Astrocyte of the spinal cord (primary cell): ENCODE data around the gene PXN.
A peak's percentile ranks its signal among the peaks of the same experiment; 100 is the strongest.

Source experiments
- DNase-seq: peaks from one replicate; pipeline ENCODE4 v3.0.0; 2011; ENCODE audit warnings: low read depth, low spot score
- H3K4me3 ChIP-seq: 2 replicates; pipeline ENCODE4 v1.5.1; 2011; ENCODE audit warnings: low read depth, mild to moderate bottlenecking, low read length, moderate library complexity
- in situ Hi-C: cut with HindIII; loops from 2 replicates; pipeline ENCODE4 v1.10.0; 2017; ENCODE audit warnings: low sequenced_read_pairs
- TF ChIP-seq, protein P1 (sequence below): IDR thresholded peaks from 2 replicates; pipeline ENCODE4 v1.5.1; 2012; ENCODE audit warnings: low read depth, mild to moderate bottlenecking, low read length, inconsistent platforms

PXN gene

GRCh38 chr12:120183211-120183631 is 82.3 kb downstream of the PXN start:
- TF ChIP-seq, protein P1, sequence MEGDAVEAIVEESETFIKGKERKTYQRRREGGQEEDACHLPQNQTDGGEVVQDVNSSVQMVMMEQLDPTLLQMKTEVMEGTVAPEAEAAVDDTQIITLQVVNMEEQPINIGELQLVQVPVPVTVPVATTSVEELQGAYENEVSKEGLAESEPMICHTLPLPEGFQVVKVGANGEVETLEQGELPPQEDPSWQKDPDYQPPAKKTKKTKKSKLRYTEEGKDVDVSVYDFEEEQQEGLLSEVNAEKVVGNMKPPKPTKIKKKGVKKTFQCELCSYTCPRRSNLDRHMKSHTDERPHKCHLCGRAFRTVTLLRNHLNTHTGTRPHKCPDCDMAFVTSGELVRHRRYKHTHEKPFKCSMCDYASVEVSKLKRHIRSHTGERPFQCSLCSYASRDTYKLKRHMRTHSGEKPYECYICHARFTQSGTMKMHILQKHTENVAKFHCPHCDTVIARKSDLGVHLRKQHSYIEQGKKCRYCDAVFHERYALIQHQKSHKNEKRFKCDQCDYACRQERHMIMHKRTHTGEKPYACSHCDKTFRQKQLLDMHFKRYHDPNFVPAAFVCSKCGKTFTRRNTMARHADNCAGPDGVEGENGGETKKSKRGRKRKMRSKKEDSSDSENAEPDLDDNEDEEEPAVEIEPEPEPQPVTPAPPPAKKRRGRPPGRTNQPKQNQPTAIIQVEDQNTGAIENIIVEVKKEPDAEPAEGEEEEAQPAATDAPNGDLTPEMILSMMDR = no peak
- H3K4me3 ChIP-seq = no peak overlapping the region
- in situ Hi-C loops = no loop called here
- DNase-seq = peak; percentile 18

DNA sequence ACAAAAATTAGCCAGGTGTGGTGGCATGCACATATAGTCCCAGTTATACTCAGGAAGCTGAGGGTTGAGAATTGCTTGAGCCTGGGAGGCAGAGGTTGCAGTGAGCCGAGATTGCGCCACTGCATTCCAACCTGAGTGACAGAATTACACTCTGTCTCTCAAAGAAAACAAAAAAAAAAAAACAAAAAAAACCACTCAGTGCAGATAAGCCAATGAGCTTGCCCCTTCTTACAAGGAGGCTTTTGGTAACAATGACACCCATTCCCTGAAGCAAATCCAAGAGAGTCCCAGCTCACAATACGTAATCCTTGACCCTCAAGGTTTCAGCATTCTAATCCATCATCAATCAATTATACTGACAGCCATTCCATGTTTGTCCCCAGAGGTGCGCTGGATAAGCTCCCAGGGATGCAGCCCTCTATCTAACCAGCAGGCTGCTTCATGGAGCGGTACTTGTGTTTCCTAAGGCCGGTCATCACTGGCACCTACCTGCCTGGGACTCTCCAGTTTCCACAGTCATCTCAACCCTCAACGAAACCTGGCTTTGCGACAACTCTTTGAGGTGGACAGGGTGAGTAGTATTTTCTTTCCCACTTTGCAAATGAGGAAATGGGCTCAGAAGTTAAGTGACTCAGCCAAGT is 83.4 kb downstream of the PXN start:
- TF ChIP-seq, protein P1 = no peak
- no peak overlapping the region for H3K4me3 ChIP-seq
- peak; percentile 55 for DNase-seq
- in situ Hi-C loops = no loop called here

DNA sequence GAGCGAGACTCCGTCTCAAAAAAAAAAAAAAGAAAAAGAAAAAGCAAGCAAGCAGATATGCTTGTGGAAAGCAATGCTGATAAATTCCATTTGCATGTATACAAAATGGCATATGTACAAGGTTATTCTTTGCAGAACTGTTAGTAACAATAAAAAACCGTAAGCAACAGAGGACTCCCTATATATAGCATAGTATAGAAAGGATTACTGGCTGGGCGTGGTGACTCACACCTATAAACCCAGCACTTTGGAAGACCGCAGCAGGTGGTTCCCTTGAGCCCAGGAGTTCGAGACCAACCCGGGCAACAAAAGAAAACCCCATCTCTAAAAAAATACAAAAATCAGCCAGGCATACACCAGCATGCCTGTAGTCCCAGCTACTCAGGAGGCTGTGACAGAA is 84.6 kb downstream of the PXN start:
- H3K4me3 ChIP-seq = no peak overlapping the region
- in situ Hi-C loops = no loop called here
- TF ChIP-seq, protein P1 = no peak
- no peak for DNase-seq

DNA sequence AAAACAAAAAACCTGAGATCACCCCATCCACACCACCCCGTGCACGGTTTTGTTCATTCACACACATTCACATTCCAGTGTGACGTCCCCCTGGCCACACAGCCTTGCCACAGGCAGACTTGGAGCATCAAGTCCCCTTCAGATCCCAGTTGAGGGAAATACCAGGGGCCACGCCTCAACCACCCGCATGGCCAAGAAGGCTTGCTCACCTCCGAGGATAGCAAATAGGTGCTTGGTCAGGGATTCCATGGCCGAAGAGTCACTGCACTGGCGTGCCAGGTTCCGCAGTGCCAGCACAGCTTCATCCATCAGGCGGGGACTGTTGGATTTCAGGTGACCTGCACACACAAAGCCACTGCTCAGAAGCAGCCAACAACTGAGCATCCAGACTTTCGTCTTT is 90.0 kb downstream of the PXN start:
- TF ChIP-seq, protein P1 = no peak
- no peak for DNase-seq
- in situ Hi-C loops = no loop called here
- no peak overlapping the region for H3K4me3 ChIP-seq

DNA sequence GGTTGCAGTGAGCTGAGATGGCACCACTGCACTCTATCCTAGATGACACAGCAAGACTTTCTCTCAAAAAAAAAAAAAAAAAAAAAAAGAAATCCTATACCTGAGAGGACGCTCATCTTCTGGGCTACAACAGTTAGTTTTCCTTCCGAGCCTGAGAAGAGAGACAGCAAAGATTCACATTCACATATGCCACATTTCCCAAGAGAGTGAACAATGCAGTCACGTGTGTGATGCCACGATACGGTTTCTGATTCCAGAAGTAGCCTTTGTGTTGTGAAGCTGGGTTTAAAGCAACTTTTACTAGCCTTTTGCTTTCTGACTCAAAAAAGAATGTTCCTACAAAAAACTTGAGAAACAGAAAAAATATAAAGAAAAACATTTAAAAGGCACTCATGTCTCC is 90.5 kb downstream of the PXN start:
- H3K4me3 ChIP-seq = no peak overlapping the region
- no peak for DNase-seq
- in situ Hi-C loops = no loop called here
- TF ChIP-seq, protein P1 = no peak

- no peak overlapping the region for H3K4me3 ChIP-seq
- in situ Hi-C loops = no loop called here
- TF ChIP-seq, protein P1 = no peak
- DNase-seq = no peak
Observed at GRCh38 chr12:120172053-120172452, 93.5 kb downstream of the PXN start.
